OCI-M1 (cell line): ENCODE results near the gene TFCP2.
"Not testable (repeated sequence)": the region's sequence is repeated elsewhere in the genome, so short reads cannot be mapped to it uniquely, and the experiment has no call there.

Experiments used
- DNase-seq: peaks from one replicate; lab custom pipeline; 2025; lab: John Stamatoyannopoulos, UW

Gene TFCP2, protein sequence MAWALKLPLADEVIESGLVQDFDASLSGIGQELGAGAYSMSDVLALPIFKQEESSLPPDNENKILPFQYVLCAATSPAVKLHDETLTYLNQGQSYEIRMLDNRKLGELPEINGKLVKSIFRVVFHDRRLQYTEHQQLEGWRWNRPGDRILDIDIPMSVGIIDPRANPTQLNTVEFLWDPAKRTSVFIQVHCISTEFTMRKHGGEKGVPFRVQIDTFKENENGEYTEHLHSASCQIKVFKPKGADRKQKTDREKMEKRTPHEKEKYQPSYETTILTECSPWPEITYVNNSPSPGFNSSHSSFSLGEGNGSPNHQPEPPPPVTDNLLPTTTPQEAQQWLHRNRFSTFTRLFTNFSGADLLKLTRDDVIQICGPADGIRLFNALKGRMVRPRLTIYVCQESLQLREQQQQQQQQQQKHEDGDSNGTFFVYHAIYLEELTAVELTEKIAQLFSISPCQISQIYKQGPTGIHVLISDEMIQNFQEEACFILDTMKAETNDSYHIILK

DNA sequence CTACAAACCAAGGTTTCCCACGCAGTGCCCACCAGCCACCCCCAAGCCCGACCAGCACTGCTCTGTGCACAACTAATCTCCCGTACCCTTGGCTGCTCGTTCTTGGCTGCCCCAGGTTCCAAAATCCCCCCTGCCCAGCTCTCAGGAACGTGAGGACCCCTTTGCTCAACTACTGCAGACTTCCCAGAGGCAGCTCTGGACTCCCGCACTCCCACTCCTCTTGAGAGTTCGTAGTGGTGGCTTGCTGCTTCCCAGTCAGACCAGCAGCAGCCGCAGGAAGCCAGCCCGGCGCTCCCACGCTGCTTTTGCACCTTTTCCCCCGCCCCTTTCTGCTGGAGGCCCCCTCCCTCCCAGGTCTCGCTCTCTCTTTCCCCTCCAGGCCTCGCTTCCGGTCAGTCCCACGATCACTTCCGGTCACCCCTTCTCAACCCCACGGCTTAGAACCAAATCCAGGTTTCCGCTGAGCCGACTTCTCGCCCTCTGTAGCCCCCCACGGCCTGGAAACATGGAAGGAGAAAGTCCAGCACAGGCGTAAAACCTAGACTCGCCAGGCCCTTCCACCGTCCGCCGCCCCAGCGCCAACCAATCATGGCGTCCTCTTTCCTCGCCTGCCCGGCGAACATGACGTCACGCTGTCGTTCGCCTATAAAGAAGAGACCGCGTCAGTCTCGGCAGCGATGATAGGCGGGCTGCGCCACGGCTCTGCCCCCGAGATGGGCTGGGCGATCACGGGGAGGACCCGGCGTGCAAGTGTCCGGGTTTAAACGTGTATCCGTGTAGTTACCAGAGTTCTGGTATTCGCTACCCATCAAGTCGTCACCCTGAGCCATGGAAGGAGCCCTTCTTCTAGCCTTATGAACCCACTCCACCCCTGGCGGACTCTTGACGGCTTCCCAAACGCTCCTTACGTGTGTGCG, at the start of gene TFCP2:
Gene TFCP2, minus strand, starts transcription at position 621 of the 917 bp plus-strand sequence. CDS start 713 bp downstream, outside the sequence.
- DNase-seq, result peak; percentile 97

DNA sequence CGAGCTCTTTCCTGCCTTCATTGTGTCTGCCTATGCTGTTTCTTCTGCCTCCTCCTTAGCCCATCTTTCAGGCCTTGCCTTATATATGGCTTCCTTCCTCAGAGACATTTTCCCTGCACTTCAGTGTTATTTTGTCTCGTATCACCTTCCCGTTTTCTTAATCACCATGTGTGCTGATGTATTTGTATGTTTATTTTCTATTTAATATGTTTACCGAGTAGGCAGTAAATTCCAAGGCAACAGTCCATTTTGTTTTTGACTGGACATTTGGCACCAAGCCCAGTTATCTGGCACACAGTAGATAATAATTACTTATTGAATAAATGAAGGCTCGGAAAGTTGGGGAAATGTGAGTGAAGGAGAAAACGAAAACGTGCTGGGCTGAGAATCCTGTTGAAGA, 49.5 kb upstream of the TFCP2 start:
- DNase-seq, result no peak

DNA sequence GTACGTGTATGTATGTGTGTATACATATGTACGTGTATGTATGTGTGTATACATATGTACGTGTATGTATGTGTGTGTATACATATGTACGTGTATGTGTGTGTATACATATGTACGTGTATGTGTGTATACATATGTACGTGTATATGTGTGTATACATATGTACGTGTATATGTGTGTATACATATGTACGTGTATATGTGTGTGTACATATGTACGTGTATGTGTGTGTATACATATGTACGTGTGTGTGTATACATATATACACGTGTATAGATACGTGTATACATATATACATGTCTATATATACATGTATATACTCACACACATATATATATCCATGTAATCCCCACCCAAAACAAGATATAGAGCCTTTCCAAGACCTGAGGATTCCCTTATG, 46.9 kb upstream of the TFCP2 start:
- not testable (repeated sequence) for DNase-seq

DNA sequence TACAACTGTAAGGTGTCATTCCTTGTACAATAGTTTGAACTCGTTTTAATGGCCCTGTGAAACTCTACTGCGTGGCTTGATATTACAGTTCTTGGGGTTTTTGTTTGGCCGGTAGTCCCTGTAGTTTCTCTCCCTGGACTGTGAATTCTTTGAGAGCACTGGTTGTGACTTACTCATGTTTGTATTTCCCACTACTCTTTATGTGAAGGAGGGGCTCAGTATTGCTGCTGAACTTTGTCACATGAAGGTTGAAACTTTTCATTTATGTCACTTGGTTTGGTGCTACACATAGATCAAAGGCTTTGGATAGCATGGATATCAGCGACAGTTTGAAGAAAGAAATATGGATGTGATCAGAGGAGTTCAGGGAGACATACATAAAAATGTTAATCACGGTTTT, 46.4 kb upstream of the TFCP2 start:
- DNase-seq, result peak; percentile 68

DNA sequence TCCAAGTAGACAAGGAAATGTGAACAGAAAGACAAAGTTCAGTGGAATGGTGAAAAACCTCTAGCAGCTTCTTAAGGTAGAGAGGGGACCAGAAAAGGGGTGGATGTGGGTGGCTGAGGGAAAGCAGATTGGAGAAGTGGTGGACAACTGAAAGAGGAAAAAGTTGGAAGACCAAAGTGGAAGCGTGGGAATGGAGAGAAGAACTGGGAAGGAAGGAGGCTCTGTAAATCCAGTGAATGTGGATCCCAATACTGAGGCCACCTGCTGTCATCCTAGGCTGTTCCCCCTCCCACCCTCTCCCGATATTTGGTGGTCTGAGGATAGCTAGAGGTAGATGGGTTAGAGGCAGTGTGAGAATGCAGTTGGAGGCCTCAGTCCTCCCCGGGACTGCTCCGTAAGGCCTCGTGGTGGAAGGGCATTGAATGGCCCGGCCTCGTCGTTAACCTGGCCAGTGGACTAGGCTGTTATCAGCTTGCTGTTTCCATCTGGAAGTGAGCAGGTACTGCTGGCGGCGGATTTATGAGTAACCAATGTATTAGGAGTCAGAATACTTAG, 45.7 kb upstream of the TFCP2 start:
- DNase-seq, result peak; percentile 77

DNA sequence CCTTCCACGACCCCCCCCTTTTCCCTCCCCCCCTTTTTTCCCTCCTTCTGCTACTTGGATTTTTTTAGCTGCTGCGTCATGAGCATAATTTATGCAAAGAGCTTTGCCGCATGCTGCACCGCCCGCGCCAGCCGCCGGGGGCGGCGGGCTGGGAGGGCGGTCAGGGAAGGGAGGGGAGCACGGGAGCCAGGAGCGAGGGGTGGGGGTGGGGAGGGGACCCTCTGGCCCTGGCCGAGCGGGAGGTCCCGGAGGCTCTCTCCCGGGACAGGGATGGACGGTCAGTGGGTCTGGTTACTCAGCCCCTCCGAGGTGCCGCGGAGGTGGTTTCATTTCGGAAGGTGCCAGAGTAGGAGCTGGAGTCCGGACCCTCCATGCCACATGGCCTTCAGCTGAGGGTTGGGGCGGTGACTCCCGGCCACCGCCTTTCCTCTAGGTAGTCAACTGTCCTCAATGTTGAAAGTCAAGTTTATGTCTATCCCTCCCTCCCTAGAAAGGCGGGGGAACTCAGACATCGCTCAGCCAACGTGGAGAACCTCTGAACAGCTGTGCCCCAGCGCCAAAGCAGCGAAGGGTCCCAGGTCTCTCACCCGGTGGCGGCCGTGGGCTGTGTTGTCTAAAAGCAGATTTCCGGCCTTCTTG, 45.2 kb upstream of the TFCP2 start, which contains the start of gene POU6F1:
Gene POU6F1, minus strand, starts transcription at position 95 of the 639 bp plus-strand sequence. CDS start 11,226 bp downstream, outside the sequence.
- peak; percentile 91 for DNase-seq

DNA sequence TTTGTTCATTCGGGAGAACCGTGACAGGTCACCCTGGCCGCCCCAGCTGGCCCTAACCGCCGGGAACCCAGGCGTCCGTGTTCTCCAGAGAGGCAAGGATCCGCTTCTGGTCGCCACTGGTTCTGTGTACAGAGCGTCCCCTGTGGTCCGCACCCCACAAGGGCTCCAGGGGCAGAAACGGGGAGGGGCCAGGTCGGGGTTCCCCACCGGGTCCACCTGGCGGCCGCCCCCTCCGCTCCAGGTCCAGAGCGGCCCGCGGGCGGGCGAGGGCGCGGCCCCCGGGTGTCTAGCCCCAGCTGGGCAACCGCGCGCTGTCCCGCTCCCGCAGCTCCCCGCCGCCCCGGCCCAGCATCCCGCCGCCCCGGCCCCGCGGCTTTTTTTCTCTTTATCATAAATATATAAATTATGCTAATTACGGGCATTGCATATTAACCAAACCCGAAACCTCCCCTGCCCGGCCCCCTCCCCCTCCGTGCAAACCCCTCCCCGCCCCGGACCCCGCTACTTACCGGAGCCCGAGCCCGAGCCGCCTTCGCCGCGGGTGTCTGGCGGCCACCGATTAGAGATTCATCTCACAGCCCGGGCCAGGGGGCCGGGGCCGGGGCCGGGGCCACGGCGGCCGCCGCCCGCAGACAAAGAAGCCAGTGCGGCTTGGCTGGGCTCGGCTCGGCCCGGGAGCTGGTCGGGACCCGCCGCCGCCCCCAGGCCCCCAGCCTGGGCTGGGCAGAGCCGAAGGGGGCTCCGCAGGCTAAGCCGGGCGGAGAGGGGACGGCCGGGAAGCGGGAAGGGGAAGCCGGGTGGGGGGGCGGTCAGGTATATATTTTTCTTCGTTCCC, 44.4 kb upstream of the TFCP2 start:
- peak; percentile 61 for DNase-seq

DNA sequence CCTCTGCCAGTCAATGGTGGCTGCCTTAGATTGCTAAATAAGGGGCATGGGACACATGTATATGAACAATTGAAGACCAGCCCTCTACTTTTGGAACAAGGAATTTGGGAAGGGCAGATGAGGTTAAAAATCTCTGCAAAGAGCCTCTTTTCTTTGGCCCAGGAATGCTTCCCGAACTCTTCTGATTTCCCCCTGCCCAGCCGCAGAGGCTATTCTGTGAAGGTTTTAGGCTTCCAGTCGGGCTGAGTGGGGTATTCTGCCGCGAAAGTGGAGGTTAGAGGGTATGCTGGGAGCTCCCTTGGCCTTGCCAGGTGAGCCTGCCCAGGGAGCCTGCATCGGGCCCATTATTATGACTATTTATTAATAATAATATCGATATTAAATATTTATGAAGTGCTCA, 43.7 kb upstream of the TFCP2 start:
- DNase-seq, result no peak

DNA sequence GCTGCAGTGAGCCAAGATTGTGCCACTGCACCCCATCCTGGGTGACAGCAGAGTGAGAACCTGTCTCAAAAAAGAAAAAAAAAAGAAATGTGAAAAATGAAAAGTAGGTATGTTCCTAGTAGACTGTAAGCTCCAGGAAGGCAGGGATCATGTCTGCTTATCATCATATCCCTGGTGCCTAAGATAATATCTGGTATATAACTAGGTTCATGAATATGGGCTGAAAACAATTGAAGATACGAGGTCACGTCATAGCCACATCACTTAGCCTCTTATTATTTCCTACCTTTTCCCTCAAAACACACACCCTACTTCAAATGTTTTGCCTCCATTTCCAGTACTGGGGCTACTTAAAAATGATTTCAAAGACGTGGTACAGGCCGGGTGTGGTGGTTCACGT, 42.0 kb upstream of the TFCP2 start:
- DNase-seq, result no peak

DNA sequence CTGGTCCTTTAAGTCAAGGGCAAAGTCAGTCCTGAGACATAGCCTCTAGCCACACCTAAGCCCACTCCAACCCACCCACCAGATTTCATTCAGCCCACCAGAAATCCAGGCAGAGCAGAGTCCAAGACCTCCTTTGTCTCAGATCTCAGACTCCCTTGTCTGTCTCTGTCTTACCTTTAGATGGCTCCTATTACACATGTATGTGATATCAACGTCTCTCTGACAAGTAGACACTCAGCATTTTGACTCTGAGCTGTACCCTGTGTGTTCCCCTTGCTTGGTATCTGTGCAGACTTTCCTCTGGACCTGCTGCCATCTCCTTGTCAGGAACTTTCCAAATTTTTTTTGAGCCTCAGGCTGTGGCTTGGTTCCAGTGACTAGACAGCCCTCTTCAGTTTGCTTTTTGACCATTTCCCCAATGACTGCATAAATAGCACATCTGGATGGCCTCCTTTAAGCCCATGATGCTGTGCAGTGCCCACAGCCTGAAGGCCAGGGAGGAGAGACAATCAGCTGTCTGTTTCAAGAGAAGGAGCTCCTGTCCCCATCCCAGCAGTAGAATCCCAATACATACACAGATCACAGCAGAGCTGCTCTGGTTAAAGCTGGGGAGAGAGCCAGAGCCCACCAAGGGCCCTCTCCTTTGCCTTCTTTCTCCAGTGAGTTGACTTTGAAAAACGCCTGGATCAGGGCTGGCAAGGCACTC, 37.9 kb upstream of the TFCP2 start:
- no peak for DNase-seq

DNA sequence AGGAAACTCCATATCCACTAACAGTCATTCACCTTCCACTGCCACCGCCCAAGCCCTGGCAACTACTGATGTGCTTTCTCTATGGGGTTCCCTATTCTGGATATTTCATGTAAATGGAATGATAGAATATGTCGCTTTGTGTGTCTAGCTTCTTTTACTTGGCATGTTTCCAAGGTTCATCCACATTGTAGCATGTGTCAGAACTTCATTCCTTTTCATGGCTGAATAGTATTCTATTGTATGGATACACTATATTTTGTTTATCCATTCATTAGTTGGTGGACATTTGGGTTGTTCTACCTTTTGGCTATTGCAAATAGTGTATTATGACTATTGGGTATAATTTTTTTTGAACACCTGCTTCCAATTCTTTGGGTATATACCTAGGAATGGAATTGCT, 36.3 kb upstream of the TFCP2 start:
- DNase-seq, result no peak

DNA sequence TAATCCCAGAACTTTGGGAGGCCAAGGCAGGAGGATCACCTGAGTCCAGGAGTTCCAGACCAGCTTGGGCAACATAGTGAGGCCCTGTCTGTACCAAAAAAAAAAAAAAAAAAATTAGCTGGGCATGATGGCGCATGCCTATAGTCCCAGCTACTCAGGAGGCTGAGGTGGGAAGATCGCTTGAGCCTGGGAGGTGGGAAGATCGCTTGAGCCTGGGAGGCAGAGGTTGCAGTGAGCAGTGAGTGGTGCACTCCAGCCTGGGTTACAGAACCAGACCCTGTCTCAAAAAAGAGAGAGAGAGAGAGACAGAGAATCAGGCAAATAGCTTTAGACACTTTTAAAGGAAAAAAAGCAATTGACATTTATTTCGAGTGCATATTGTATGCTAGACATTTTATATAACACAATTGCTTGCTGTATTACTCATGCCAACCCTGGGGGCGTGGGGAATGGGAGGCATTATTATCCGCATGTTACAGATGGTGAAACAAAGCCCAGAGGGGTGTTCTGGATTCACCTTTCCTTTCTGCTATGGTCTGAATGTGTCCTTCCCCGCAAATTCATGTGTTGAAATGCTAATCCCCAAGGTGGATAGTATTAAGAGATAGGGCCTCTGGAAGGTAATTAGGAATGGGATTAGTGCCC, 35.2 kb upstream of the TFCP2 start:
- DNase-seq, result no peak

DNA sequence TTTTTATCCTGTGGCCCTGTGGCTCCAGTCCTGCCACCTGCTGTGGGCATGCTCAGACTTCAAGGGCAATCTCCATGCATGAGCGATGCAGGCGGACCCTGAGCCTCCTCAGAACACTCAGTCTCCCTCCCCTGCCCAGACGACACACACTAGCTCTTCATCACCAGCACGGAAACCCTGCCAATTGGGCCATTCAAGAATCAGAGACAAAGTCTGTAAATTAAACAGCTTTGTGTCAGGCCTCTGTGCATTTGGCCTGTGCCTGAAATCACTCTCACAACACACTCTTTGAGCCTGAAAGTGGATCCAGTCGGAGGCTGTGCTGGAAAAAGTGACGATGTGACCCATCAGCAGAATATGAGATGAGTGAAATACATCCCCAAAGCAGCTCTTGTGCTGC, 32.4 kb upstream of the TFCP2 start:
- no peak for DNase-seq

DNA sequence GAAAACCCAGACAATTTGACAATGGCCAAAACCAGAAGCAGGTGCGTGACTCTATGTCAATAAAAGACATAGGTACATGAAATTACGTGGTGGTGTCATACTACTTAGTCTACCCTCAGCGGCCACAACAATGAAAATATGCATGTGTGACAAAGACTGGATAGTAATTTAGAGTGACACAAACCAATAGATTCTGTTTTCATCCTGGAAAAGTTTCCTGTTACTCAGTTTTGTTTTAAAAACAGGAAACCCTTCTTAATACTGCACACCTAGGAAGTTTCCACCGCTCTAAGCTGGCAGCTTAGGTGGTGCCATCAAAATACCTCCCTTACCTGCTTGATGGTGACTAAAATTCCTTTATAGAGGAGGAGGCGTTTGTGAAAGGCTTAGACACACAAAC, 29.8 kb upstream of the TFCP2 start:
- DNase-seq, result no peak

DNA sequence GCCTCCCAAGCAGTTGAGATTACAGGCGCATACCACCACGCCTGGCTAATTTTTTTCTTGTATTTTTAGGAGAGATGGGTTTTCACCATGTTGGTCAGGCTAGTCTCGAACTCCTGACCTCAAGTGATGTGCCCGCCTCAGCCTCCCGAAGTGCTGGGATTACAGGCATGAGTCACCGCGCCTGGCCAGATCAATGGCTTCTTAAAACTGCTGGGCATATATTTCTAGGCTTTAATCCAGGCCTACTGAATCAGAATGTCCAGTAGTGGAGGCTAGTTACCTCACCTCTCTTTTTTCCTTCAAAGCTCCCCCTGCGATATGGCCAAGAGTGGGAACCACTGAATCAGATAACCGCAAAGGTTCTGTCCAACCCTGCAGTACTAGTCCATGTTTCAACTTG, 27.9 kb upstream of the TFCP2 start:
- DNase-seq, result no peak

DNA sequence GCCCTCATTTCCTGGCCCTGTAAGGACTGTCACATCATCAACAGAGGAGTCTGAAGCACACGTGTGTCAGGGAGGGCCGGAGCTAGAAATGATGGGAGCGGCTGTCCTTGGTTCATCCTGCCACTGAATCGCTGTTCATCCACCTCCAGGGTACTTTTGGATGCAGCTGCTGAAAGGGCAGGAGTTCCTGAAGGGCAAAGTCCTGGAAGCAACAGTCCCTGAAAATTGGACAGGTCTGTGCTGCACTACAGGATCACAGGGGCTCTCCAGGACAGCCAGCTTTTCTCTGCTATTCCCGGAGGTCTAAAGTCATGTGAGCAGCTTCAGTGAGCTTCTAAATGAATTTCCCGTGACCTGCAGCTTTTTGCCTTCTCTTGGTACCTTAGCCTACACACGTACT, 27.2 kb upstream of the TFCP2 start:
- no peak for DNase-seq

DNA sequence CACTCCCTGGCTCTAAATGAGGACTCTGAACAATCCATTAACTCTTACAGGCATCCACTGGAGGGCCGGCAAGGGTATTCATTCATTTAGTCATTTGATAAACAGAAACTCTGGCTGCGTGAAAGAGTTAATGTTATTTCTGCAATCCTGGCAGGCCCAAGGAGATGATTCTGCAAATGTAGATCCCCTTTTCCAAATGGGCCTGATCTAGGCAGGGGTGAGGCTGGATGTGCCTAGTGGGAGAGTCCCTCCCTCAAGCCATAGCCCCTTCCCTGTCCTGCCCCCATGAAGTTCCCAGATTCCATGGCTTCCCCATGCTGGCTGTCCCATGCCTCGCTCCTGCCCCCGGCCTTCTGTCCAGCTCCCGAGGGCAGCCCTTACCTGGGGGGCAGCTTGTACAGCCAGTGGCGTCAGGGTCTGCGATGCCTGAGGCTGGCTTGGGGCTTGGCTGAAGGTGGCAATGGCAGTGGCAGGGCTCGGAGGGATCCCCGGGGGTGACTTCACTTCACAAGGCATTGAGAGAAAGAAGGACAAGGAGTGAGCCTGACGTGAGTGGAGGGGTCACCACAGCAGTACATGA, 26.5 kb upstream of the TFCP2 start:
- no peak for DNase-seq

DNA sequence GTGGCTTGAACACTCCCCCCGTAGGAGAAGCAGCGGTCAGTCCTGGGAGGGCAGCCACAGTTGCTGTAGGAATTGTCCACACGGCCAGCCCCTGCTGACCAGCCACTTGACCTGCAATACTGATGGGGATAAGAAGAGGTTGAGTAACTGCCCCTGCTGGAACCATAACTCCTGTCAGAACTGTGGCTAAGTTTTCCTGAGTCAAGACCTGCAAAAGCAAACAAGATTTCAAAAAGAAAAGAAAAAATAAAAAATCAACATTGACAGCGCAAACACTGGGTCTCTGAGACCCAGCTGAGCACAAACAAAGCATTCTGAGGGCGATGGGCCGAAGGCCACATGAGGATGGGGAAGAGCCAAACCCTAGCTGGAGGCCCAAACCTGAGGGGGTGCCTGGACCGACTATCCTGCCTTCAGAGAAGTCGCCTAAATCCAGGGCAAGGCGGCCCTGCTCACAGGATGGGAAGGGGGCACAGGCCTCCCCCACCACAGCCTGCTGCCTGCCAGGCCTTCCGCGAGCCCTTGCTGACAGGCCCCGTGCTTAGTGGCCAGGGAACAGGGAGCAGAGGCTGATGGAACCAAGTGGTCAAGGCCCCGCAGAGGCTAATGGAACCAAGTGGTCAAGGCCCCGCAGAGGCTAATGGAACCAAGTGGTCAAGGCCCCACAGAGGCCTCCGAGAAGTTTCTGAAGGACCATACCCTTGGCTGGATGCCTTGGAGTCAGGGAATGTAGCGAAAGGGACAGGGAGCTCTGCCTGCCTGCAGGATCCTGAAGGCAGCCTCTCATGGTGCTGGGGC, 25.8 kb upstream of the TFCP2 start:
- no peak for DNase-seq
